Chondrocyte (in vitro differentiated cells): ENCODE data around the gene EPHB2. TPM values are rescaled to one million over a fixed set of nuclear protein-coding genes. Genes with fewer than 3 reads are reported as not detected.

Source experiments
- DNase-seq: peaks from one replicate; pipeline ENCODE4 v3.0.0; 2021; ENCODE audit warnings: mixed read lengths, low spot score
- H3K27ac Mint-ChIP-seq: one replicate; pipeline ENCODE4 v1.8.0; 2021; ENCODE audit warnings: mild to moderate bottlenecking, moderate library complexity, mixed read lengths; ENCODE audit not compliant: unreplicated experiment
- H3K27me3 Mint-ChIP-seq: 2 replicates; pipeline ENCODE4 v1.8.0; 2021; ENCODE audit warnings: low read depth, mixed read lengths
- H3K36me3 Mint-ChIP-seq: 2 replicates; pipeline ENCODE4 v1.8.0; 2021; ENCODE audit warnings: low read depth, mixed read lengths
- H3K4me1 Mint-ChIP-seq: 2 replicates; pipeline ENCODE4 v1.8.0; 2021; ENCODE audit warnings: low read depth, mild to moderate bottlenecking, mixed read lengths
- H3K4me3 Mint-ChIP-seq: one replicate; pipeline ENCODE4 v1.8.0; 2021; ENCODE audit warnings: mild to moderate bottlenecking, moderate library complexity, mixed read lengths; ENCODE audit not compliant: unreplicated experiment
- H3K9me3 Mint-ChIP-seq: 2 replicates; pipeline ENCODE4 v1.8.0; 2021; ENCODE audit warnings: low read depth, mixed read lengths
- total RNA-seq: library from RNA; stranded (reverse); gene quantifications from 3 replicates; pipeline ENCODE4 v1.2.1, GENCODE V29; 2021
- TF ChIP-seq, protein P1 (sequence below): fragments of 200-600 bp; sonication (generic); IDR thresholded peaks from 2 replicates; pipeline ENCODE4 v1.5.0; 2021; ENCODE audit warnings: antibody characterized with exemption, mild to moderate bottlenecking, moderate library complexity

EPHB2 gene
- total RNA-seq, 1 donor from 2014 or later: 44.6 TPM

DNA sequence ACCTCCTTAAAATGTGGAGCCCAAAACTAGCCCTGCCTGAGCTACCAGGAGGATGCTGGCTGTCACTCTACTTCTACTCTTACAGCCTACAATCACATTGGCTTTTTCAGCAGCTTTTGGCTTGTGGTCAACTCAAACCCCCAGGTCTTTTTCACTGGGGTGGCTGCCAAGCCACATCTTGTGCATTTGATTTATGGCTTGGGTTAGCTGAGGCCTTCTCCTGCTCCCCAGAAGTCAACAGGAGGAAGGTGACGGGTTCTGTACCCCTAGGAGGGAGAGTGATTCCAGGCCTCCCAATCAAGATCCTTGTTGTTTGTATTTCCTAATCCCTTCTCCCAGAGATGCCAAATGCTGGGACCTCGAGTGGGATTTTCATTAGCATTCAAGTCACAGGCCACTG lies 137.8 kb downstream of the EPHB2 start:
- no peaks in the 10 kb centered on the region for H3K9me3 Mint-ChIP-seq
- H3K27me3 Mint-ChIP-seq: no peaks in the 10 kb centered on the region
- TF ChIP-seq, protein P1, sequence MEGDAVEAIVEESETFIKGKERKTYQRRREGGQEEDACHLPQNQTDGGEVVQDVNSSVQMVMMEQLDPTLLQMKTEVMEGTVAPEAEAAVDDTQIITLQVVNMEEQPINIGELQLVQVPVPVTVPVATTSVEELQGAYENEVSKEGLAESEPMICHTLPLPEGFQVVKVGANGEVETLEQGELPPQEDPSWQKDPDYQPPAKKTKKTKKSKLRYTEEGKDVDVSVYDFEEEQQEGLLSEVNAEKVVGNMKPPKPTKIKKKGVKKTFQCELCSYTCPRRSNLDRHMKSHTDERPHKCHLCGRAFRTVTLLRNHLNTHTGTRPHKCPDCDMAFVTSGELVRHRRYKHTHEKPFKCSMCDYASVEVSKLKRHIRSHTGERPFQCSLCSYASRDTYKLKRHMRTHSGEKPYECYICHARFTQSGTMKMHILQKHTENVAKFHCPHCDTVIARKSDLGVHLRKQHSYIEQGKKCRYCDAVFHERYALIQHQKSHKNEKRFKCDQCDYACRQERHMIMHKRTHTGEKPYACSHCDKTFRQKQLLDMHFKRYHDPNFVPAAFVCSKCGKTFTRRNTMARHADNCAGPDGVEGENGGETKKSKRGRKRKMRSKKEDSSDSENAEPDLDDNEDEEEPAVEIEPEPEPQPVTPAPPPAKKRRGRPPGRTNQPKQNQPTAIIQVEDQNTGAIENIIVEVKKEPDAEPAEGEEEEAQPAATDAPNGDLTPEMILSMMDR: no peak
- H3K4me3 Mint-ChIP-seq: no peak overlapping the region
- no peak overlapping the region for H3K27ac Mint-ChIP-seq
- peaks cover 6% of the 10 kb centered on the region for H3K4me1 Mint-ChIP-seq
- peaks cover 17% of the 10 kb centered on the region for H3K36me3 Mint-ChIP-seq
- DNase-seq: no peak

DNA sequence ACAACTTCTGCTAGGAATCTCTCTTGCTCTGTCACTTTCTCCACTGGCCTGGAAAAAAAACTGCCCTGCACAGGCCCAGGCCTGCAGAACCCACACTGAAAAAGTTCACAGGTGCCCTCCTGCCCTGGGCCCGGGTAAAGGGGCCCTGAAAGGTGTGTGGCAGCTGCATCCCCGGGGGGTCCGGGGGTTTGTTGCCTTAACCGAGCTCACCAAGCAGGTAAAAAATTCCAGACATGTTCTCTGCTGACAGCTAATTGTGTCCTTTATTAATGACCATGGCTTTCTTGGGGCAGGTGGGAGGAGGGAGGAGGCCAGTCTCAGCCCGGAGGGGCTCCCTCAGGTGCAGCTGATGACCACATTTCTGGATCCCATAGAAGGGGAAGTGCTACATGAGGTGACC lies 139.1 kb downstream of the EPHB2 start:
- H3K9me3 Mint-ChIP-seq: no peaks in the 10 kb centered on the region
- H3K4me3 Mint-ChIP-seq: no peak overlapping the region
- peaks cover 6% of the 10 kb centered on the region for H3K4me1 Mint-ChIP-seq
- H3K27ac Mint-ChIP-seq: no peak overlapping the region
- TF ChIP-seq, protein P1: no peak
- no peak for DNase-seq
- H3K36me3 Mint-ChIP-seq: peaks cover 17% of the 10 kb centered on the region
- no peaks in the 10 kb centered on the region for H3K27me3 Mint-ChIP-seq

DNA sequence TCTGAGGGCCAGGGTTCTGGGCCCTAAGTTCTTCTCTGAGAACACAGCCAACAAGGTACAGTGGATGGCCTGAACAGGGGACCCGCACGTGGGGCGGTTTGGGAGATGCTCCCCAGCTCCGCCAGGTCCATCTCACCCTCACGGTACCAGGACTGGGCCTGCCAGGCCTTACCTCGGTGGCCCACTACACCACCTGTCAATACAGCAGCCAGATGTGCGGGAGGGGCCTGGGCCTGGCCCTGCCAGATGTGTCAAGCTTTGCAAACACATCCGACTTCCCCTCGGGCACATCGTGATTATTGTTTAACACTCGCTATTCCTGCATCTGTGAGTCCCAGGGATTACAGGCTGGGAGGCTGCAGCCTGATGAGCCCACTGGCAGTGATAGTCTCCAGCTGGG lies 139.6 kb downstream of the EPHB2 start:
- DNase-seq: no peak
- no peaks in the 10 kb centered on the region for H3K27me3 Mint-ChIP-seq
- no peaks in the 10 kb centered on the region for H3K9me3 Mint-ChIP-seq
- H3K4me1 Mint-ChIP-seq: peaks cover 6% of the 10 kb centered on the region
- no peak overlapping the region for H3K4me3 Mint-ChIP-seq
- peaks cover 17% of the 10 kb centered on the region for H3K36me3 Mint-ChIP-seq
- TF ChIP-seq, protein P1: no peak
- no peak overlapping the region for H3K27ac Mint-ChIP-seq

DNA sequence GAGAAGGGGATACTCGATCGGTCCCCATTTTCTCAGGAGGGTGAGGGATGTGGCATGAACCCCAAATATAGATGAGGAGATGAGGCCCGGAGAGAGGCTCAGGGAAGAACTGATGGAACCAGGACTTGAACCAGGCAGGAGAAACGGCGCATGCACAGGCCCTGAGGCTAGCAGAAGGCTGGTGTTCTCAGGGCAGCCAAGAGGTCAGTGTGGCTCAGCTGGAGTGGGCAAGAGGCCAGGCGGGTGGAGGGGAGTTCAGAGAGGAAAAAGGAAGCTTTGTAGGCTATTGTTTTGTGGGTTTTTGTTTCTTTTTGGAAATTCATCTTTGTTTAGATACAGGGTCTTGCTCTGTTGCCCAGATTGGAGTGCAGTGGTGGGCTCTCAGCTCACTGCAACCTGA lies 140.0 kb downstream of the EPHB2 start:
- H3K9me3 Mint-ChIP-seq: no peaks in the 10 kb centered on the region
- H3K27me3 Mint-ChIP-seq: no peaks in the 10 kb centered on the region
- TF ChIP-seq, protein P1: no peak
- no peak for DNase-seq
- H3K4me1 Mint-ChIP-seq: peaks cover 6% of the 10 kb centered on the region
- H3K4me3 Mint-ChIP-seq: no peak overlapping the region
- H3K36me3 Mint-ChIP-seq: peaks cover 17% of the 10 kb centered on the region
- no peak overlapping the region for H3K27ac Mint-ChIP-seq

DNA sequence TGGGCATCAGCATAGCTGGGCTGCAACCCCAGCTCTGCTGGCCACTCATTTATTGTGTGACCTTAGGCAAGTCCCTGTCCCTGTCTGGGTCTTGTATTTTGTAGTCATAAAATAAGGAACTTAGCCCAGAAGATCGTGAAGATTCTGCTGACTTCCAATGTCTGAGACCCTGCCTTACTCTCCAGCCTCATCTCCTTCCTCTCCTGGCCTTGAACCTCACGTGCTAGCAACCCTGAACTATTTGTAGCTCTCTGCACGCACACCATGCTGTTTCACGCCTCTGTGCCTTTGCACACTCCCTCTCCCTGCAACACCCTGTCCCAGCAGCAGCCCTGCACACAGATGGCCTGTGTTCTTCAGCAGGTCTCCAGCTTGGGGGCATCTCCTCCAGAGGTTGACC lies 140.9 kb downstream of the EPHB2 start:
- no peak overlapping the region for H3K27ac Mint-ChIP-seq
- H3K36me3 Mint-ChIP-seq: peaks cover 17% of the 10 kb centered on the region
- H3K4me1 Mint-ChIP-seq: peaks cover 6% of the 10 kb centered on the region
- no peak overlapping the region for H3K4me3 Mint-ChIP-seq
- H3K9me3 Mint-ChIP-seq: no peaks in the 10 kb centered on the region
- TF ChIP-seq, protein P1: no peak
- no peaks in the 10 kb centered on the region for H3K27me3 Mint-ChIP-seq
- no peak for DNase-seq
